Measurements from ENCODE around the gene ANP32A. TPM values are rescaled to one million over a fixed set of nuclear protein-coding genes. Genes with fewer than 3 reads are reported as not detected.

ANP32A gene
- total and polyA plus RNA-seq, 2 experiments from 2014 or later: 59.4 to 114 TPM

DNA sequence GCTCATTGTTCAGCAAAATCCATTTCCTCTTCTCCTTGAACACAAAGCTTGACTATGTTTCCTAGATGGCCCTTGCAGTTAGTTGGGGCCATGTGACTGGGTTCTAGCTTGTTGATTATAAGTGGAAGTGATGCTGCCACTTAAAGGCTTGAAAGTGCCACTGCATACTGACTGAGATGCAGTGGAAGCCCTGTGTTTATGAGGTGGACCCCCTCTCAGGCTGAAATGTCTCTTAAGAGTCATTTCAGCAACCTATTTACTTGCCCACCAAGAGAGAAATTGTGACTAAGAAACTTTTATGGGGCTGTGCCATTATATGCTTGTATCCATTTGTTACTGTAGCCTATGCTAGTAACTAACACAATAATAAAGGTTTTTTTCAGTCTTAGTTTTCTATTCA is 8.4 kb upstream of the ANP32A start:
- Histone ChIP-seq H3K36me3 (replicated peaks; ENCODE audit: insufficient read depth, low read depth) (no peaks in the 10 kb centered on the region), H3K4me2 (no peak overlapping the region), H3K9me3 (ENCODE audit: low read depth) (no peaks in the 10 kb centered on the region), H4K20me1 (ENCODE audit: insufficient read depth, poor library complexity, severe bottlenecking) (no peaks in the 10 kb centered on the region), H3K27me3 (no peaks in the 10 kb centered on the region), H2AFZ (no peak overlapping the region), H3K79me2 (peaks cover 4% of the 10 kb centered on the region), H3K9me2 (replicated peaks; ENCODE audit: insufficient read depth) (no peaks in the 10 kb centered on the region), H3K4me3 (no peak overlapping the region), H3K4me1 (ENCODE audit: insufficient read depth) (no peaks in the 10 kb centered on the region), H3K27ac (no peak overlapping the region)
- DNase-seq (ENCODE audit: low spot score): no peak
- TF ChIP-seq EZH2 (IDR thresholded peaks at IDR 0.05; ENCODE audit: borderline replicate concordance) (no peak), CTCF (IDR thresholded peaks at IDR 0.05; ENCODE audit: poor library complexity) (peak; percentile 28)

- 94% methylated on average over 3 of the region's 3 CpGs for WGBS (ENCODE audit: low lambda C conversion rate, missing lambda C conversion rate)
- no peak for DNase-seq (ENCODE audit: low spot score)
These were observed 2.9 kb upstream of the ANP32A start for GRCh38 chr15:68823561-68823960.

GRCh38 chr15:68822818-68823217 is 2.1 kb upstream of the ANP32A start:
- no peak overlapping the region for H3K27ac ChIP-seq
- no peak overlapping the region for H3K4me3 ChIP-seq
- 22% methylated on average over 3 of the region's 3 CpGs for WGBS (ENCODE audit: low lambda C conversion rate, missing lambda C conversion rate)
- H3K9me3 ChIP-seq (ENCODE audit: low read depth): no peaks in the 10 kb centered on the region
- no peaks in the 10 kb centered on the region for H3K36me3 ChIP-seq (replicated peaks; ENCODE audit: insufficient read depth, low read depth)
- no peaks in the 10 kb centered on the region for H3K27me3 ChIP-seq
- no peak for TF ChIP-seq CTCF (IDR thresholded peaks at IDR 0.05; ENCODE audit: poor library complexity)
- TF ChIP-seq EZH2 (IDR thresholded peaks at IDR 0.05; ENCODE audit: borderline replicate concordance): no peak
- no peak for TF ChIP-seq EZH2phosphoT487 (IDR thresholded peaks at IDR 0.05; ENCODE audit: low read depth, severe bottlenecking, unreplicated experiment)
- H3K79me2 ChIP-seq: peaks cover 45% of the 10 kb centered on the region
- peaks cover 6% of the 10 kb centered on the region for H3K4me1 ChIP-seq (ENCODE audit: insufficient read depth)
- no peaks in the 10 kb centered on the region for H3K9me2 ChIP-seq (replicated peaks; ENCODE audit: insufficient read depth)
- H4K20me1 ChIP-seq (ENCODE audit: insufficient read depth, poor library complexity, severe bottlenecking): no peaks in the 10 kb centered on the region
- peak overlapping the region; percentile 83 for H3K4me2 ChIP-seq
- no peak overlapping the region for H2AFZ ChIP-seq
- DNase-seq (ENCODE audit: low spot score): no peak

More at GRCh38 chr15:68823561-68823960, 2.9 kb upstream of the ANP32A start:
- no peaks in the 10 kb centered on the region for H3K27me3 ChIP-seq
- H3K4me3 ChIP-seq: no peak overlapping the region
- no peak overlapping the region for H3K4me2 ChIP-seq
- H4K20me1 ChIP-seq (ENCODE audit: insufficient read depth, poor library complexity, severe bottlenecking): no peaks in the 10 kb centered on the region
- no peak overlapping the region for H2AFZ ChIP-seq
- peaks cover 37% of the 10 kb centered on the region for H3K79me2 ChIP-seq
- TF ChIP-seq EZH2 (IDR thresholded peaks at IDR 0.05; ENCODE audit: borderline replicate concordance): no peak
- no peak for TF ChIP-seq EZH2phosphoT487 (IDR thresholded peaks at IDR 0.05; ENCODE audit: low read depth, severe bottlenecking, unreplicated experiment)
- no peak for TF ChIP-seq CTCF (IDR thresholded peaks at IDR 0.05; ENCODE audit: poor library complexity)
- H3K36me3 ChIP-seq (replicated peaks; ENCODE audit: insufficient read depth, low read depth): no peaks in the 10 kb centered on the region
- no peaks in the 10 kb centered on the region for H3K9me2 ChIP-seq (replicated peaks; ENCODE audit: insufficient read depth)
- H3K9me3 ChIP-seq (ENCODE audit: low read depth): no peaks in the 10 kb centered on the region
- no peak overlapping the region for H3K27ac ChIP-seq
- H3K4me1 ChIP-seq (ENCODE audit: insufficient read depth): peaks cover 6% of the 10 kb centered on the region

DNA sequence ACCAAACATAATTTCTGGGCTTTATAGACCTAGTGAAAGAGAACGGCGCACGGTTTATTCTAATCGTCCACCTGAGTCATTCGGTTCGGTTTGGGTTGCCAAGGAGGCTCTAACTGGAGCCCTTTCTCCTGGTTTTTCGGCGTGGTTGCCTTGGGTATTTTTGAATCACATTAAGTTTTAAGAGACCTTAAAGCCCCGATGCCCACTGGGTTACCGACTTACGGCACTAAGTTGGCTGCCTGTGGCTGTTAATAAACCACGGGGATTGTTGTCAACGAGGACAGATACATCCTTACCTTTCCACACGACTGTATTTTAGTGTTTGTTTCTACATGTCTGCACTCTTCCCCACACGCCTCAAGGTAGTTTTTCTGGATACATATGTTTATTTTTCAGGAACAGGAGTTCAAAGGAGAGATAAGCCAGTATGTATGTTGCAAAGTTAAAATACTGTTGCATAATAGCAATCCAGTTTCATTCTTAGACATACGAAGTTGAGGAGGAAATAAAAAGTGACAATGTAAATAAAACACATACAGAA is 1.2 kb upstream of the ANP32A start:
- Histone ChIP-seq H2AFZ (peak overlapping the region; percentile 34), H3K4me2 (peak overlapping the region; percentile 83), H3K27ac (peak overlapping the region; percentile 65), H4K20me1 (ENCODE audit: insufficient read depth, poor library complexity, severe bottlenecking) (no peaks in the 10 kb centered on the region), H3K9me3 (ENCODE audit: low read depth) (no peaks in the 10 kb centered on the region), H3K4me3 (peak overlapping the region; percentile 51), H3K79me2 (peaks cover 53% of the 10 kb centered on the region), H3K9me2 (replicated peaks; ENCODE audit: insufficient read depth) (no peaks in the 10 kb centered on the region), H3K36me3 (replicated peaks; ENCODE audit: insufficient read depth, low read depth) (no peaks in the 10 kb centered on the region), H3K27me3 (no peaks in the 10 kb centered on the region), H3K4me1 (ENCODE audit: insufficient read depth) (peaks cover 6% of the 10 kb centered on the region)
- no peak for DNase-seq (ENCODE audit: low spot score)
- TF ChIP-seq CTCF (IDR thresholded peaks at IDR 0.05; ENCODE audit: poor library complexity): no peak
- no peak for TF ChIP-seq EZH2 (IDR thresholded peaks at IDR 0.05; ENCODE audit: borderline replicate concordance)
- no peak for TF ChIP-seq EZH2phosphoT487 (IDR thresholded peaks at IDR 0.05; ENCODE audit: low read depth, severe bottlenecking, unreplicated experiment)
- WGBS (ENCODE audit: low lambda C conversion rate, missing lambda C conversion rate): 2% methylated on average over 16 of the region's 16 CpGs
